ENCODE results near the gene IFNL3.

Gene IFNL3

DNA sequence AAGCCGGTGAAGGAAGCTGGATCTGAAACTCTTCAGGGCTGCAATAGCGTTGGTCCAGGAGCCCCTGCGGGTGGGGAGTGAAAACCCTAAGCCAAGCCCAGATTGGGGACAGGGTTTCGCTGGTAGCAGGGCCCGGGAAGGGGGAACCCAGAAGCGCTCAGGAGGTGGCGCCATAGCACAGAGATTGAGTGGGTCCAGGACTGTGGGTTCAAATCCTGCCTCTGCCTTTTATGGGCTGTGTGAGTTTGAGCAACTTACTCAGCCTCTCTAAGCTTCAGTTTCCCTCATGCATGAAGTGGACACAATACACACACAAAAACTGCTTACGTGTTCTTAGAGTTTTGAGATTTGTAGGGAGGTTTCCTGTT lies 32.4 kb downstream of the IFNL3 start:
- FAIRE-seq, result no peak

DNA sequence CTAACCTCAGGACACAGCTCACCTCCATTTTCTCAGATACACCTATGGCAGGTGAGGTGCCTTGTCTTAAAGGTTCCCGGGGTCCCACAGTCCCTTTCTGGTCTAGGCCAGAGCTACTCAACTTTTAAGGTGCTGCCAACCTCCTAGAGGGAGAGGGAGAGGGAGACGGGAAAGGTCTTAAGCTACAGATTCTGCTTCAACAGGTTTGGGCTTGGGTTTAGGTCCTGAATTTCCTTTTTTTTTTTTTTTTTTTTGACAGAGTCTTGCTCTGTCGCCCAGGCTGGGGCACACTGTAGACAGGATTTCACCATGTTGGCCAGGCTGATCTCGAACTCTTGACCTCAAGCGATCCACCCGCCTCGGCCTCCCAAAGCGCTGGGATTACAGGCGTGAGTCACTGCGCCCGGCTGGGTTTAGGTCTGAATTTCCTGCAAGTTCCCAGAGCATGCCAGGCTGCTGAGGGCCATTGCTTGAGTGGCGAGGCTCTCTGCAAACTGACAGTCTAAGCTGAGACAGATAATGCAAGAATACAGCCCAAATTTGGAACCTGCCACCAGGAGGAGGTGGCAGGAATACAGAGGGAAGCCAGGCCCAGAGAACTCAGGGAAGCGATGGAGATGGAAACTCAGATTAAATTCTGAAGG lies 33.0 kb downstream of the IFNL3 start:
- FAIRE-seq, result no peak

DNA sequence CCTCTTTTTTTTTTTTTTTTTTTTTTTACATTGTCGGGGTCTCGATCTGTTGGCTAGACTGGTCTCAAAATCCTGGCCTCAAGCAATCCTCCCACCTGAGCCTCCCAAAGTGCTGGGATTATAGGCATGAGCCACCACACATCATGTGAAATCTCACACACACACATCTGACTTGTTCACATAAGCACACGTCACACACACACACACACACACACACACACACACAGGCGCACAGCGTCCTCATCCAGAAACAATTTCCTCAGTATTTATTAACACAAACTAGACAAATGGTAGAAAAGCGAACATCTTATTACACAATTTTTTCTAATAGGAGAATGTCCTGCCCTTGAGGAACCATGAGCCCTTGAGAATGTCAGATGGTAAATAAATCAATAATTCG lies 35.6 kb downstream of the IFNL3 start:
- no peak for FAIRE-seq

DNA sequence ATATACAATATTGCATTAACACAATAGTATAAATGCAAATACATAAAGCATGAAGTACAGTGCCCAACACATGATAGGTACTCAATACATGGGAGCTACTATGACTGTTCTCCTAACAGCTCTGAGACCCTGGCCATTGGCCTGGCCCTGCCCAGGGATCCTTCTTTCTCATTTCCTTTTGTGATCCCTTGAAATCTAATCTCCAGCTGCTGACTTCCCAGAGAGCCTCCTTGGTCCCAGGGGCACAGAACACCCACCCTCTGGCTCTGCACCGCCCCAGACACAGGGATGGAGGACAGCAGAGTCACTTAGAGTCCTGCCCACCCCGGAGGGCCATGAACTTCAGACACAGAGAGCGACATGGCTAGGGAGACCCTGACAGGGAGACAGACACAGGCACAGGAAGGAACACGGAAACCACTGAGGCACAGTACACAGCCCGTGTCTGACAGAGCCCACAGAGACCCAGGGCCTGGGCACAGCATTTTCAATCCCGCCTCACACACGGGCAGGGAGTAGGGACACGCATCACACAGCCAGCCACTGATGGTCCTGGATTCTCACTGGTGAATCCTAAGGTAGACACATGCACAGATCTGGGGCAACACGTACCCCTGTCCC lies 36.5 kb downstream of the IFNL3 start:
- FAIRE-seq, result no peak

DNA sequence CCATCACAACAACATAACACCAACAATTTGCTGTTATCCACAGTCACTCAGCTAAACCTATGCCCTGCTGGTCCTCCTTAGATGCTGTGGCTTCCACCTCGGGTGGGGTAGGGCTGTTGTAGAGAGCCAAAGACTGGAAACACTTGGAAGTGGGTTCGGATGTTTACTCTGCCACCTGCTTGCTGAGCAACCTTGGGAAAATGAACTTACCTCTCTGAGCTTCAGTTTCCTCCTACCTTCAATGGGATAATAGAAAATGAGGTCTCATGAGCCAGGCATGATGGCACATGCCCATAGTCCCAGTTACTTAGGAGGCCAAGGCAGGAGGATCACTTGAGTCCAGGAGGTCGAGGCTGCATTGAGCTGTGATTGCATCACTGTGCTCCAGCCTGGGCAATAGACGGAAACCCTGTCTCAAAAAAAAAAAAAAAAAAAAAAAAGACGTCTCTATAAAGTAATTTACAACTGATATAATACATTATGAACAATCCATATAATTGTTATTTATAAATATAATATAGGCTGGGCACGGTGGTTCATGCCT lies 37.4 kb downstream of the IFNL3 start:
- FAIRE-seq, result no peak

DNA sequence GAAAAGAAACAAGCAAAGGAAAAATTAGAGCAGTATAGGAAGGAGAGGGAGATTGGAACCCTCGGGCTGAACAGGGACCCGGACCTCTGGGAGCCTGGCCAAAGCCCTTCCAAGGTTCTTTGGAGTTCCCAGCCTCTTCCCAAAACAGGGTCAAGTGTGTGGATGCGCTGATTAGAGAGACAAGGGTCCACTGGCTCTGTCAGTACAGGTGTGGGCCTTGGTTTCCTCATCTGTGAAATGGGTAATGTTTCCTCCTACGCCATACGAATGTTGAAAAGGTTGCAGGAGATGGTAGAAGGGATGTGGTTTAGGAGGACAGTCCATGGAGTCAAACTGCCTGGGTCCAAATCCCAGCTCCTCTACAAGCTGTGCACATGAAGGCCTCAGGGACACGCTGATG lies 38.7 kb downstream of the IFNL3 start:
- FAIRE-seq, result no peak

DNA sequence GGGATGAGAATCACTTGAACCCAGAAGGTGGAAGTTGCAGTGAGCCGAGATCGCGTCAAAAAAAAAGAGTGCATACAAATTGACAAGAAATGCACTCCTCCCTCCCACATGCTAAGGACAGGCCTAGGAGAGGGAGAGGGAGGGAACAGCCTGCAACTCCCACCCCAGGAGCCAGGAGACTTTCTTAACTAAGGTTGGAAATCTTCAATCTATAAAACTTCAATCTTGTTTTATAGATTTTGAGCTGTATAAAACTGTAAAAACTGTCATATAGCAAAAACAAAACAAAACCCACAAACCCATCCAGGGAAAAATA lies 39.4 kb downstream of the IFNL3 start:
- no peak for FAIRE-seq

DNA sequence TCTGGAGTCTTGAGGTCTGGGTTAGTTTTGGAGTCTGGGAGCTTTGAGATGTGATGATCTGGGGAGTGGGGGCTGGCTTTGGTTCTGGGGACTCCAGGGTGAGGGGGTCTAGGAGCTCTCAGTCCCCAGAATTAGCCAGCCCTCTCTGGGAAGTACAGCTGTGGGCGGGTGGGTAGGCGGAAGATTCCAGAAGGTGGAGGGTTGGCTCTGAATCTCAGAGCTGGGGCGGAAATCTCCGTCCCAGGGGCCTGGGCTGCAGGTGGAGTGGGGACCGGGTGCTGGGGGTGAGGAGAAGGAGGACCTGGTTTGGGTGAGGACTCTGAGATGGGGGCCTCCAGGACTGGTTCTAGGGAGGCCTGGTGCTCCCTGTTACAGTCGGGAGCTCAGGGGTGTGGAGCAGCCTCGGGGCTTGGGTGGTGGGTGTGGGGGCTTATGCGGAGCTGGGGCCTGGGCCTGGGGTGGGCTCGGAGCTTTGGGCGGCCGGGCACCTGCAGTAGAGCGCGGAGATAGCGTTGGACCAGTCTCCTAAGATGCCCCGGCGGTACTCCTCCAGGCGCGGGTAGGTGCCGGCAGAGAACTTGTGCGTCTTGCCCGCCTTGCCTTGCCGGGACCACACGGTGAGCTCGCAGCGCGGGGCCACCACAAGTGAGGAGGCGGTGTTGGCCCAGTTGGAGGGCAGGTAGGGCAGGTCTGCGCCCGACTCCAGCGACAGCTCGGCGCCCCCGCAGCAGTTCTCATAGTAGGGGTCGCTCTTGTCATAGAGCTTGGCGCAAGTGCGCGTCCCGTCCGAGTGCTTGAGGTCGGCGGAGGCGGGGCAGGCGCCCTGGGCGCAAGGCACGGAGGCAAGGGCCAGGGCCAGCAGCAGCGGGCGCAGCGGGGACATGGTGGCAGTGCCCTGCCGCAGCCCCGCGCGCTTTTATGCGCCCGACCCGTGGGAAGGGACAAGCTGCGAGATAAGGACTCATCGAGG lies 41.1 kb downstream of the IFNL3 start, which contains the start of gene SYCN:
Gene SYCN, minus strand, starts transcription at position 892 of the 970 bp plus-strand sequence. Its CDS starts 9 bp downstream, at position 883.
- FAIRE-seq, result no peak

DNA sequence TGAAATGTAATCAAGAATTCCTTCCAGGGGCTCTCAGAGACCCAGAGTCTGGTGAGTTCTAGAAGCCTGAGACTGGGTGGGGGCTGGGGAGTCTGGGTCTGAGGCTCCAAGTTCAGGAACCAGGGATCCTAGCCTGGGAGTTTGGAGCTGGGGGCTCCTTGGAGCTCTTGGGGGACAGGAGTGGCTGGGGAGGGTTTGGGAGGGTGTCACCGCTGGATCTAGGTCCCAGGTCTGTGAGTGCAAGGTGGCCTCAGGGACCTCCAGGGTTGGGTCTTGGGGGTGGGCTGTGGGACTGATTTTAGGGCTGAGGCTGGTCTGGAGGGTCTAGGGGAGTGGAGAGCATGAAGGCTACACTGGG lies 41.8 kb downstream of the IFNL3 start:
- no peak for FAIRE-seq

DNA sequence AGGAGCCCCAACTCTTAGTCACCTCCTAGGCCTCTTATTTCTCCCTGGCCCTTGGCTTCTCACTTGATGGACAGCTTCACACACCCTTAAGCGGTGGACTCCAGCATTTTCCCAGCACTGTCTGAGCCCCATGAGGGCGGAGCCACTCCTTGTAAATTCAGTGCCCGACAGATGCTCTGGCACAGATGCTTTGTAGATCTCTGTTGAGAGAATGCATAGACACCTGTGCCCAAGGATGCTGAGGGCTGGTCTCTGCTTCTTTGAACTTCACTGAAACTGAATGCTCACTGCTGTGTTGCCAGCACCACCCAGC lies 44.0 kb downstream of the IFNL3 start:
- FAIRE-seq, result no peak

DNA sequence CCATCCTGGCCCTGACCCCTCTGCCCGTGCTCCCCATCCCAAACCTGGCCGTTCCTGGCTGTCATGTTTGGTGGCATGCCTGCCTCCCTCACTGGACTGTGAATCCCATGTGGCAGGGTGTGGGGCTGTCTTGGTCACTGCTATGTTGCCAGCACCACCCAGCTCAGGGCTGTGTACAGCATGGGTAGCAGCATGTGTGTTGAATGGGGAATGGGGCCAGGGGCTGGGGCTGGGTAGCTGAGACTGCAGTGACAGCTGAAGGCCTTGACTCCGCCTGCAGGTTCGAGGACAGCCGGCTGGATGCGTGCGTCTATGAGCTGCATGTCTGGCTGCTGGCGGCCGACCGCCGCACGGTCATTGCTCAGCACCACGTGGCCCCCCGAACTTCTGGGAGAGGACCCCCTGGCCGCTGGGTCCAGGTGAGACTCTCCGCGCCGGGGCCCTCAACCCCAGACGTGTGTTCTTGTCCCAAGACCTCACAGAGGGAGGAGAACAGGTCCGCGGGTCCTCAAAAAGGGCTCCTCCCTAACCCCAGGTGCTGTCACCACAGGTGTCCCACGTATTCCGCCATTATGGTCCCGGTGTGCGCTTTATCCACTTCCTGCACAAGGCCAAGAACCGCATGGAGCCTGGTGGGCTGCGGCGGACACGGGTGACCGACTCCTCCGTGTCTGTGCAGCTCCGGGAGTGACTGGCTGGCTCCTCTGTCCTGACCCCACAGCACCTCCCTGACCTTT lies 44.6 kb downstream of the IFNL3 start:
- no peak for FAIRE-seq

DNA sequence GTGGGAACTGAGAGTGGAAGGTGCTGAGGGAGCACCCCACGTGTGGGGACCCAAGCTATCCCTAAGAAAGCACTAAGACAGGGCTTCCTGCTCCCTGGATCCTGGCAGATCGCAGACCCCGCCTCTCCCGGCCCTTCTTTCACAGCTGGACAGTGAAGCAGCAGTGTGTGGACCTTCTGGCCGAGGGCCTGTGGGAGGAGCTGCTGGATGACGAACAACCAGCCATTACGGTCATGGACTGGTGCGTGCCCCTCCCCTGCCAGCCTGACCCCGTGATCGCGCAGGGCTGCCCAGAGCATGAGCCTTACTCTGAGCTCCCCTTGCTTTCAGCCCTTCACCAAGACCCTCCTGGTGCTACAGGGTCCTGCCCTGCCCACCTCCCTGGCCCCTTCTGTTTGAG lies 45.8 kb downstream of the IFNL3 start:
- no peak for FAIRE-seq

DNA sequence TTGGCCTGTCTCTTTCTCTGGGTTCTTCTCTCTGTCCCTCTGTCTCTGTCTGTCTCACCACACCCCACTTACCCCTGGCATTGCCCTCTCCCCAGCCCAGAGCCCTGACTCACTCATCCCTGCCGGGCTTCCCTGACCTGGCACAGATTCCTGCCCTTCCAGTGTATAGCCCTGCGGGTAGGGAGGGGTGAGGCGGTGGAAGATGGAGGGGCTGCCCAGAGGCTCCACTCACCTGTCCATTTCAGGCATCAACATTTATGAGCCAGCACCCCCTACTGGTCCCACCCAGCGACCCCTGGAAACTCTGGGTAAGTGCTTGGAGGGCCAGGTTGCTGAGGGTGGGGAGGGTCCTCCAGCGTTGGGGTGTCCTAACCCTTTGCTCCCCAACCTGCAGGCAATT lies 47.0 kb downstream of the IFNL3 start:
- no peak for FAIRE-seq

DNA sequence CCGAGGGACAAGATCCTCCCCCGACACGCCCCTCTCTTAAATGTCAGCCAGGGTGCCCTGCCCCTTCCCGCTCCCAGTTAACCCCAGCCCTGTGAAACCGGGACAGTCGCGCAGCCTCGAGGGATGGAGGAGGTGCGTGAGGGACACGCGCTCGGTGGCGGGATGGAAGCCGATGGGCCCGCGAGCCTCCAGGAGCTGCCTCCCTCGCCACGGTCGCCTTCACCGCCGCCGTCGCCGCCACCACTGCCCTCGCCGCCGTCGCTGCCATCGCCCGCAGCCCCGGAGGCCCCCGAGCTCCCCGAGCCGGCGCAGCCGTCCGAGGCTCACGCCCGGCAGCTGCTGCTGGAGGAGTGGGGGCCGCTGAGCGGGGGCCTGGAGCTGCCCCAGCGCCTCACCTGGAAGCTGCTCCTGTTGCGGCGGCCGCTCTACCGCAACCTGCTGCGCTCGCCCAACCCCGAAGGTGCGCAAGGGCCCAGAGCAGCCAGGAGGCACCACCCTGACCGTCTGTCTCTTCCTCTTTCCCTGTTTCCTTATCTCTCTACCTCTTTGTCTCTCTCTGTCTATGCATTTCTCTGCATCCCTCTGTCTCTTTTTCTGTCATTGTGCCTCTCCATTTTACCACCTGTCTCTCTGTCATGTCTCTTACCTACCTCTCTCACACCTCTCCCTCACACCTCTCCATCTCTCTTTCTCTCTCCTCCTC lies 47.8 kb downstream of the IFNL3 start, which contains the start of gene NCCRP1:
Gene NCCRP1, plus strand, starts transcription at position 105 of the 703 bp plus-strand sequence. Its CDS starts 19 bp downstream, at position 124.
- no peak for FAIRE-seq

DNA sequence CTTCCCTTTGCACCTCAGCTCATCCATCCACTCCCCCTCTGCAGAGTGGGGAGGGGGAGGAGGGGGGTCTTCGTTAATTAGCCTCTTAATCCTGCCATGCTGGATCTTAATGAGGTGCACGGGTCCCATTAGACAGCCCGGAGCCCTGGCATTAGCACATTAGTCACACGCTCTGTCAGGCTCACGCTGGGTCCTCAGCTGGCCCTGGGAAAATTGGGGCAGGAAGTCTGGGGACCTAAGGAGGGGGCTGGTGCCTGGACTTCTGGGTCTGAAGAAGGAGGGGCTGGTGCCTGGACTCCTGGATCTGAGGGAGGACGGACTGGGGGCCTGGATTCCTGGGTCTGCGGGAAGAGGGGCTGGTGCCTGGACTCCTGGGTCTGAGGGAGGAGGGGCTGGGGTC lies 48.5 kb downstream of the IFNL3 start:
- no peak for FAIRE-seq

DNA sequence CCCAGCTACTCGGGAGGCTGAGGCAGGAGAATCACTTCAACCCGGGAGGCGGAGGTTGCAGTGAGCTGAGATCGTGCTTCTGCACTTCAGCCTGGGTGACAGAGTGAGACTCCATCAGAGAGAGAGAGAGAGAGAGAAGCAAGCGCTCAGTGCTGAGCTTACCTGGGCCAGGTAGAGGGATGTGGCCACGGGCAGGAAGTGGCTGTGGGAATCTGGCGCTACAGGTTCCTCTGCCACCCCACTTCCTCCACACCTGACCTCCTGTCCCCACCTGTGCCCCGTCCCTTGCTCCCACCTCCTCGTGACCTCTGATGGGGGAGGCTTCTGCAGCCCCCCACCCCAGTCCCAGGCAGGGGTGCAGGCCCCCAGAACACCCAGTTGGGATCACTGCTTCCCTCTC lies 49.1 kb downstream of the IFNL3 start:
- FAIRE-seq, result no peak

DNA sequence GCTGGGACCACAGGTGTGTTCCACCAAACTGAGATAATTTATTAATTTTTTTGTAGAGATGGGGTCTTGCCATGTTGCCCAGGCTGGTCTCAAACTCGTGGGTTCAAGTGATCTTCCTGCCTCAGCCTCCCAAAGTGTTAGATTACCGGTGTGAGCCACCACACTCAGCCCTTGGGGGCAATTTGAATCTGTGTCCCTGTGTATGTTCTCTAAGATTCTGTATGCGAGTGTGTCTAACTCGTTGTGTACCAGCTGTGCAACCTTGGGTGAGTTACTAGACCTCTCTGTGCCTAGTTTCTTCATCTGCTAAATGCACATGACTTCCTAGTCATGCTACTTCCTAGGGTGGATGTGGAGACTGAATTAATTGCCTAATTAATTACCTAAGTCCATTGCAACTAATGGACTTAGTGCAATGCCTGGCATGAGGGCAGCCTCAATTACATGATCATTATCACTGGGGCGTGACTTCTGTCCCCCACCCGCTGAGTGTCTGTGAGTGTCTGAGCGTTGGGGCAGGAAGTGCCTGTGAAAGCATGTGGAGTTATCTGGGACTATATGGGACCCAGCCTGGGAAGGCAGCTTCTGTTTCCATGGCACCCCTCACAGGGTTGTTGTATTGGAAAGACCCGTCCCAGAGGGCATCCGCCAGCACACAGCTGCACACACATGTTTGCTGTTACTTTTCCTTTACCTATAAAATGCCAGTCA lies 49.8 kb downstream of the IFNL3 start:
- FAIRE-seq, result no peak

DNA sequence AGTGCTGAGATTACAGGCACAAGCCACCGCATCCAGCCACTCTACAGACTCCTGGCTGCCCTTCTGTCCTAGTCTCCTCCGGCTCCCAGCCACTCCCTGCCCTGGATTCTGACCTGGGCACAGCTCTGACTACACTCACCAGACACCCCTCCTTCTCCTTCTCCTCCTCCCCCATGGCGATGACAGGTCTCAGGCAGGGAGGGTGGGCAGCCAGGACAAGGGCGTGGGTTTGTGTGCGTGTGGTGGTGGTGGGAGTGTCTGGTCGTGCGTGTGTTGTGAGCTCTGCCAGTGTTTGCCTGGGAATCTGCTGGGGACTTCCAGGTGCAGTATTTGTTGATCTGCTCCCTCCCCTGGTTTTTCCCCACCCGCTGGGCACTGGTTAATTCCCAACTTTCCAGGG lies 51.0 kb downstream of the IFNL3 start:
- FAIRE-seq, result no peak
